IMR-90 (cell line): Measurements from ENCODE around the gene PDZD2. TPM values are rescaled to one million over a fixed set of nuclear protein-coding genes. Genes with fewer than 3 reads are reported as not detected.

Experiments used
- ATAC-seq: fragments of 200-7000 bp; cut with Tn5 transposase; 2 replicates; pipeline ENCODE4 v1.9.1; 2020; ENCODE audit warnings: low read depth, mild to moderate bottlenecking, moderate library complexity
- BruUV-seq: library from RNA; stranded (reverse); fragments of 400-500 nt; replicated peaks from 2 replicates; lab custom pipeline; 2021; lab: Mats Ljungman, UMichigan
- CTCF ChIA-PET: fragments of 300-600 bp; formaldehyde crosslinking; extraction: SDS; loops from one replicate; lab custom pipeline; 2021; ENCODE audit warnings: antibody characterized with exemption; lab: Yijun Ruan, JAX
- POLR2A ChIA-PET: fragments of 300-600 bp; sonication (Branson Sonifier 250); formaldehyde crosslinking; loops from one replicate; lab custom pipeline; 2022; ENCODE audit warnings: antibody characterized with exemption; ENCODE audit not compliant: unreplicated experiment; lab: Charles Lee
- DNase-seq: peaks from one replicate; pipeline ENCODE4 v3.0.0; 2013
- H2AFZ ChIP-seq: replicated peaks from 2 replicates; pipeline ENCODE3; 2013; ENCODE audit warnings: low read length, mild to moderate bottlenecking; ENCODE audit not compliant: poor library complexity
- H2AK5ac ChIP-seq: 2 replicates; pipeline ENCODE4 v1.6.1; 2013; ENCODE audit warnings: low read depth, low read length, inconsistent platforms
- H2AK9ac ChIP-seq: replicated peaks from 2 replicates; pipeline ENCODE3; 2013; ENCODE audit warnings: mild to moderate bottlenecking, low read depth, low read length, moderate library complexity; ENCODE audit not compliant: poor library complexity
- H2BK120ac ChIP-seq: 2 replicates; pipeline ENCODE4 v1.6.1; 2013; ENCODE audit warnings: low read depth, low read length, inconsistent platforms
- H2BK15ac ChIP-seq: 3 replicates; pipeline ENCODE4 v1.6.1; 2013; ENCODE audit warnings: low read depth, low read length, inconsistent platforms
- H2BK20ac ChIP-seq: 2 replicates; pipeline ENCODE4 v1.6.1; 2013; ENCODE audit warnings: low read depth, mild to moderate bottlenecking, inconsistent platforms, low read length, moderate library complexity
- H2BK5ac ChIP-seq: 2 replicates; pipeline ENCODE4 v1.6.1; 2013; ENCODE audit warnings: mild to moderate bottlenecking, low read depth, low read length, inconsistent platforms; ENCODE audit not compliant: poor library complexity, severe bottlenecking
- H3K14ac ChIP-seq: replicated peaks from 2 replicates; pipeline ENCODE4 v1.6.1; 2013; ENCODE audit warnings: low read depth, low read length, inconsistent platforms
- H3K18ac ChIP-seq: 2 replicates; pipeline ENCODE4 v1.6.1; 2013; ENCODE audit warnings: low read depth, low read length, control low read depth
- H3K23ac ChIP-seq: 2 replicates; pipeline ENCODE4 v1.6.1; 2013; ENCODE audit warnings: low read depth, low read length, inconsistent platforms
- H3K27ac ChIP-seq: 2 replicates; pipeline ENCODE4 v1.5.1; 2013; ENCODE audit warnings: mild to moderate bottlenecking, control low read depth, low read length; ENCODE audit not compliant: insufficient read depth
- H3K27me3 ChIP-seq: 2 replicates; pipeline ENCODE4 v1.6.1; 2013; ENCODE audit warnings: low read length; ENCODE audit not compliant: control insufficient read depth, insufficient read depth
- H3K36me3 ChIP-seq: 2 replicates; pipeline ENCODE4 v1.6.1; 2013; ENCODE audit warnings: low read length, mixed read lengths; ENCODE audit not compliant: control insufficient read depth, insufficient read depth
- H3K4ac ChIP-seq: 2 replicates; pipeline ENCODE4 v1.6.1; 2013; ENCODE audit warnings: low read depth, low read length, inconsistent platforms
- H3K4me1 ChIP-seq: 2 replicates; pipeline ENCODE4 v1.6.1; 2013; ENCODE audit warnings: low read length, mixed read lengths; ENCODE audit not compliant: control insufficient read depth, insufficient read depth
- H3K4me2 ChIP-seq: 2 replicates; pipeline ENCODE4 v1.6.1; 2013; ENCODE audit warnings: low read depth, mild to moderate bottlenecking, control low read depth, low read length, moderate library complexity
- H3K4me3 ChIP-seq: 2 replicates; pipeline ENCODE4 v1.5.1; 2013; ENCODE audit warnings: low read depth, mild to moderate bottlenecking, control low read depth, low read length, moderate library complexity; ENCODE audit not compliant: insufficient read depth
- H3K56ac ChIP-seq: 2 replicates; pipeline ENCODE4 v1.6.1; 2013; ENCODE audit warnings: low read length, inconsistent platforms; ENCODE audit not compliant: insufficient read depth; ENCODE audit errors: extremely low read depth
- H3K79me1 ChIP-seq, 2 experiments: 2 replicates each; pipeline ENCODE4 v1.6.1; 2013; ENCODE audit warnings: low read length in 2 of 2, inconsistent platforms in 1 of 2, low read depth in 1 of 2
- H3K9ac ChIP-seq: 2 replicates; pipeline ENCODE4 v1.6.1; 2013; ENCODE audit warnings: low read depth, low read length, control low read depth
- H3K9me1 ChIP-seq: 2 replicates; pipeline ENCODE4 v1.6.1; 2013; ENCODE audit warnings: low read length, inconsistent platforms; ENCODE audit not compliant: insufficient read depth
- H3K9me3 ChIP-seq: 2 replicates; pipeline ENCODE4 v1.6.1; 2013; ENCODE audit warnings: low read length; ENCODE audit not compliant: control insufficient read depth, insufficient read depth
- H4K20me1 ChIP-seq: 2 replicates; pipeline ENCODE4 v1.6.1; 2013; ENCODE audit warnings: low read length, inconsistent platforms; ENCODE audit not compliant: insufficient read depth
- H4K5ac ChIP-seq: 2 replicates; pipeline ENCODE4 v1.6.1; 2013; ENCODE audit warnings: mild to moderate bottlenecking, low read depth, low read length, control low read depth
- H4K8ac ChIP-seq, 2 experiments: 2 replicates each; pipeline ENCODE4 v1.6.1; 2013; ENCODE audit warnings: low read depth in 2 of 2, low read length in 2 of 2, control low read depth in 1 of 2, inconsistent platforms in 1 of 2
- H4K91ac ChIP-seq: 2 replicates; pipeline ENCODE4 v1.6.1; 2013; ENCODE audit warnings: low read depth, low read length, inconsistent platforms; ENCODE audit not compliant: insufficient read depth
- BHLHE40 ChIP-seq: fragments of 150-350 bp; IDR thresholded peaks from 2 replicates; pipeline ENCODE4 v1.6.1; 2016; ENCODE audit warnings: mild to moderate bottlenecking, low read depth, low read length
- CEBPB ChIP-seq: IDR thresholded peaks from 2 replicates; pipeline ENCODE4 v1.6.1; 2012; ENCODE audit warnings: low read depth, low read length, improper control_type of control experiment
- CHD1 ChIP-seq: IDR thresholded peaks from 2 replicates; pipeline ENCODE4 v1.6.1; 2012; ENCODE audit warnings: low read depth, low read length, improper control_type of control experiment
- MAFK ChIP-seq: IDR thresholded peaks from 2 replicates; pipeline ENCODE4 v1.6.1; 2012; ENCODE audit warnings: low read depth, low read length, improper control_type of control experiment
- MXI1 ChIP-seq: IDR thresholded peaks from 2 replicates; pipeline ENCODE4 v1.6.1; 2012; ENCODE audit warnings: low read depth, mild to moderate bottlenecking, low read length, moderate library complexity, borderline replicate concordance
- NFE2L2 ChIP-seq: fragments of 150-350 bp; IDR thresholded peaks from 2 replicates; pipeline ENCODE4 v1.6.1; 2016; ENCODE audit warnings: low read depth, mild to moderate bottlenecking, low read length
- POLR2A ChIP-seq: IDR thresholded peaks from 2 replicates; pipeline ENCODE4 v1.6.1; 2012; ENCODE audit warnings: mild to moderate bottlenecking, low read depth, low read length
- RAD21 ChIP-seq: IDR thresholded peaks from 2 replicates; pipeline ENCODE4 v1.6.1; 2012; ENCODE audit warnings: low read length, improper control_type of control experiment
- SMC3 ChIP-seq: fragments of 150-350 bp; IDR thresholded peaks from 2 replicates; pipeline ENCODE4 v1.6.1; 2016; ENCODE audit warnings: low read depth, mild to moderate bottlenecking, antibody characterized with exemption, low read length, moderate library complexity
- WGBS, 2 experiments: methylation state at CpG; one replicate each; pipeline versions ENCODE4 v1.1.5 to v1.1.7; 2013; ENCODE audit warnings: missing lambda C conversion rate in 2 of 2; ENCODE audit not compliant: insufficient read length in 1 of 2; ENCODE audit errors: extremely low coverage in 2 of 2; 5-methylcytosine and 5-hydroxymethylcytosine counted together
- dilution Hi-C: fragments of 300-500 bp; cut with HindIII; formaldehyde crosslinking; loops from one replicate; pipeline ENCODE4 v1.14.3; 2018; ENCODE audit warnings: low sequenced_read_pairs; ENCODE audit not compliant: unreplicated experiment
- in situ Hi-C: fragments of 300-500 bp; cut with MboI; formaldehyde crosslinking; loops from 3 replicates; pipeline ENCODE4 v1.14.3; 2019; ENCODE audit warnings: low sequenced_read_pairs, inconsistent platforms, mixed read lengths
- intact Hi-C: fragments of 100-400 bp; cut with micrococcal nuclease; formaldehyde crosslinking; loops from 2 replicates; pipeline ENCODE4 v1.10.0; 2022
- polyA plus RNA-seq, 3 experiments: library from polyadenylated mRNA; depleted of rRNA; stranded (reverse); fragments of >200 nt; gene quantifications; 2 replicates each; pipeline ENCODE4 v1.2.3, GENCODE V29; 2012; ENCODE audit warnings: low replicate concordance in 1 of 3
- total RNA-seq: library from RNA; depleted of rRNA; stranded (reverse); fragments of >200 nt; gene quantifications from 2 replicates; pipeline ENCODE4 v1.2.3, GENCODE V29; 2012
- TF ChIP-seq, protein P1 (sequence below): fragments of 150-350 bp; IDR thresholded peaks from 2 replicates; pipeline ENCODE4 v1.6.1; 2016; ENCODE audit warnings: low read depth, mild to moderate bottlenecking, low read length, moderate library complexity, borderline replicate concordance
- TF ChIP-seq, protein P2 (sequence below): conservative IDR thresholded peaks from 2 replicates; pipeline ENCODE4 v1.5.1; 2012; ENCODE audit warnings: mild to moderate bottlenecking, low read depth, low read length, improper control_type of control experiment

The PDZD2 gene
- total and polyA plus RNA-seq, 2 of the 4 experiments (the other 2 are of a cell fraction) = under 0.01 to 0.02 TPM

DNA sequence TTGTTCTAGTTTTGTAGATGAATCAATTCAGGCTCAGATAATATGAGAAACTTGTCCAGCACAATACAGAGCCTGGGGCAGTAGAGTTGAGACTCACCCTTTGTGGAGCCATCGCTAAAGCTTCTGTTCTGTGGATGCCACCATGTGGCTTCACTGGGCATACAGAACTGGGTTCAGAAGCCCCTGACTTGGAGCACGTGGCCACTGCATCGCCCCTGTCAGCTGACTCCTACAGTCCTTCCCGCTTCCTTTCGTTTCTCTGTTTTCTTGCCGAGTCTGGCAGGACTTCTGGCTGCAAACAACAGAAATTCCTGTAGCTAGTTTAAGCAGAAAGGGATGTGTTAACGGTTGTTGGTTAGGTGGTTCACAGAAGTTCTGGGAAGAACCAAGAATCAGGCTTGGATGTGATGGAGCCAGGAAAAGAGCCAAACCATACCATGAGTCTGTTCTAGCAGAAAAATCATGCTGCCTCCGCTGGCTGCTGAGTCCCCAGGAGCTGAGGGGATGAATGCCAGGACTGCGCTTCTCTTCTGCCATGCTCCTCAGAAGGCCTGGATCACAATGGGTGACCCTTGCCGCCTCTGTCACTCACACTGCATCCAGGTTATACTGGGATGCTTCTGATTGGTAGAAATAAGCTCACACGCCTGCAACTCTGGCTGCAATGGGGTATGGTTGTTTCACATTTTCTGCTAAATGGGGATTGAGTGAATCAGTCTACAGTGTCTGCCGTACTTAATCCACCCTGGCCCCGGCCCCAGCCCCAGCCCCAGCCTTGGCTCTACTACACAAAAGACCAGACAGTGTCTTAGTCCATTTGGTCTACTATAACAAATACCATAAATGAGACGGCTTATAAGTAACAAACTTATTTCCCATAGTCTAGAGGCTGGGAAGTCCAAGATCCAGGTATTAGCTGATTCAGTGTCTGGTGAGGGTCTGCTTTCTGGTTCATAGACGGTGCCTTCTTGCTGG is 272.6 kb downstream of the PDZD2 start (continued):
- TF ChIP-seq SMC3 = no peak

DNA sequence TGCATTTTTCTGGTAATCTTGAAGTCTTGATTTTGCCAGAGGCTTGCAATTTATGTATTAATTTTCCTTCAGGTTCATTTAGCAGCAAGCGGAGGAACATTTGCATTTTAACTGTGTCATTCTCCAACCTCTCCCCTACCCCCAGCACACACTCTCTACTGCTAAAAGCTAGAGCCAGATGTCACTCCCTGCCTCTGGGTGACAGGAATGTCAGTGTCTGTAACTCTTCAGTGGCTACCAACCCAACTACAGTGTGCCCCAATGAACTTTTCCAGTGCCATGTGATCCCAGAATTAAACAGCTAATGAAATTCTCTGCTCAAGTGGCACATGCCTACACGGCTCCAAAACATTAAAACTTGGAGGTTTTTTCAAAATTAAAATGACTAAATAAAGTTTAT is 274.9 kb downstream of the PDZD2 start:
- no CpG with 5 or more reads among the region's 2 CpGs for WGBS, 2 experiments
- BruUV-seq = no TSS peak
- no peak overlapping the region for H3K4me2 ChIP-seq

More for the DNA sequence above, 274.9 kb downstream of the PDZD2 start:
- ChIA-PET CTCF (no interaction called here), POLR2A (no interaction called here)
- intact Hi-C loops = no loop called here
- DNase-seq = no peak
- no peak overlapping the region for H2BK20ac ChIP-seq
- no peak for ATAC-seq
- H3K18ac ChIP-seq = no peak overlapping the region
- dilution Hi-C loops = no loop called here
- no peaks in the 10 kb centered on the region for H3K4me1 ChIP-seq
- TF ChIP-seq, protein P1, sequence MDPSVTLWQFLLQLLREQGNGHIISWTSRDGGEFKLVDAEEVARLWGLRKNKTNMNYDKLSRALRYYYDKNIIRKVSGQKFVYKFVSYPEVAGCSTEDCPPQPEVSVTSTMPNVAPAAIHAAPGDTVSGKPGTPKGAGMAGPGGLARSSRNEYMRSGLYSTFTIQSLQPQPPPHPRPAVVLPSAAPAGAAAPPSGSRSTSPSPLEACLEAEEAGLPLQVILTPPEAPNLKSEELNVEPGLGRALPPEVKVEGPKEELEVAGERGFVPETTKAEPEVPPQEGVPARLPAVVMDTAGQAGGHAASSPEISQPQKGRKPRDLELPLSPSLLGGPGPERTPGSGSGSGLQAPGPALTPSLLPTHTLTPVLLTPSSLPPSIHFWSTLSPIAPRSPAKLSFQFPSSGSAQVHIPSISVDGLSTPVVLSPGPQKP = no peak
- no peak for TF ChIP-seq BHLHE40
- TF ChIP-seq CHD1 = no peak
- TF ChIP-seq, protein P2, sequence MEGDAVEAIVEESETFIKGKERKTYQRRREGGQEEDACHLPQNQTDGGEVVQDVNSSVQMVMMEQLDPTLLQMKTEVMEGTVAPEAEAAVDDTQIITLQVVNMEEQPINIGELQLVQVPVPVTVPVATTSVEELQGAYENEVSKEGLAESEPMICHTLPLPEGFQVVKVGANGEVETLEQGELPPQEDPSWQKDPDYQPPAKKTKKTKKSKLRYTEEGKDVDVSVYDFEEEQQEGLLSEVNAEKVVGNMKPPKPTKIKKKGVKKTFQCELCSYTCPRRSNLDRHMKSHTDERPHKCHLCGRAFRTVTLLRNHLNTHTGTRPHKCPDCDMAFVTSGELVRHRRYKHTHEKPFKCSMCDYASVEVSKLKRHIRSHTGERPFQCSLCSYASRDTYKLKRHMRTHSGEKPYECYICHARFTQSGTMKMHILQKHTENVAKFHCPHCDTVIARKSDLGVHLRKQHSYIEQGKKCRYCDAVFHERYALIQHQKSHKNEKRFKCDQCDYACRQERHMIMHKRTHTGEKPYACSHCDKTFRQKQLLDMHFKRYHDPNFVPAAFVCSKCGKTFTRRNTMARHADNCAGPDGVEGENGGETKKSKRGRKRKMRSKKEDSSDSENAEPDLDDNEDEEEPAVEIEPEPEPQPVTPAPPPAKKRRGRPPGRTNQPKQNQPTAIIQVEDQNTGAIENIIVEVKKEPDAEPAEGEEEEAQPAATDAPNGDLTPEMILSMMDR = no peak
- TF ChIP-seq NFE2L2 = no peak
- no peak for TF ChIP-seq MXI1
- no peak for TF ChIP-seq RAD21
- TF ChIP-seq CEBPB = no peak
- TF ChIP-seq POLR2A = no peak
- TF ChIP-seq MAFK = no peak
- H2AK5ac ChIP-seq = no peak overlapping the region
- H4K8ac ChIP-seq = no peak overlapping the region
- no peaks in the 10 kb centered on the region for H4K20me1 ChIP-seq
- no peak overlapping the region for H3K23ac ChIP-seq
- no peak overlapping the region for H2AFZ ChIP-seq
- H2BK5ac ChIP-seq = no peak overlapping the region
- no peak overlapping the region for H2BK15ac ChIP-seq
- no peak overlapping the region for H2BK120ac ChIP-seq
- H4K91ac ChIP-seq = no peak overlapping the region
- H3K27ac ChIP-seq = no peak overlapping the region
- H3K79me1 ChIP-seq = no peaks in the 10 kb centered on the region
- no peak overlapping the region for H2AK9ac ChIP-seq
- in situ Hi-C loops = no loop called here
- no peak overlapping the region for H3K56ac ChIP-seq
- H3K9me3 ChIP-seq = no peaks in the 10 kb centered on the region
- no peak overlapping the region for H3K4me3 ChIP-seq
- no peak overlapping the region for H3K9ac ChIP-seq
- H3K36me3 ChIP-seq = no peaks in the 10 kb centered on the region
- H4K5ac ChIP-seq = no peak overlapping the region
- H3K9me1 ChIP-seq = no peaks in the 10 kb centered on the region
- peaks cover 26% of the 10 kb centered on the region for H3K27me3 ChIP-seq
- no peak overlapping the region for H3K4ac ChIP-seq
- no peak overlapping the region for H3K14ac ChIP-seq
